Psoas muscle (tissue), 8 donors: Measurements from ENCODE around the gene CASTOR1. TPM values are rescaled to one million over a fixed set of nuclear protein-coding genes. Genes with fewer than 3 reads are reported as not detected.
A peak's percentile ranks its signal among the peaks of the same experiment; 100 is the strongest.

Experiments used
- ATAC-seq, 4 donors: fragments of 200-7000 bp; cut with Tn5 transposase; one replicate each; pipeline ENCODE4 v1.9.1; 2020; ENCODE audit warnings: moderate library complexity in 3 of 4, mild to moderate bottlenecking in 2 of 4
- DNase-seq, 2 donors: peaks; one replicate each; pipeline ENCODE4 v3.0.0-alpha.2; 2020
- H3K27ac ChIP-seq: fragments of 200-600 bp; one replicate; pipeline ENCODE4 v1.8.0; 2022
- H3K27me3 ChIP-seq, 3 donors: fragments of 200-600 bp in 1 of 3; one replicate each; pipeline versions ENCODE4 v1.6.1 to v1.8.0; 2013 to 2022; ENCODE audit warnings: low read length in 2 of 3, mild to moderate bottlenecking in 2 of 3, moderate library complexity in 1 of 3; ENCODE audit not compliant: insufficient read depth in 3 of 3
- H3K36me3 ChIP-seq, 2 donors: fragments of 200-600 bp in 1 of 2; one replicate each; pipeline versions ENCODE4 v1.6.1 to v1.8.0; 2013 to 2022; ENCODE audit warnings: low read depth in 1 of 2, mild to moderate bottlenecking in 1 of 2, moderate library complexity in 1 of 2; ENCODE audit not compliant: insufficient read depth in 1 of 2
- H3K4me1 ChIP-seq: fragments of 200-600 bp; one replicate; pipeline ENCODE4 v1.8.0; 2022
- H3K4me3 ChIP-seq: fragments of 200-600 bp; one replicate; pipeline ENCODE4 v1.8.0; 2022; ENCODE audit warnings: mild to moderate bottlenecking
- H3K9me3 ChIP-seq: fragments of 200-600 bp; one replicate; pipeline ENCODE4 v1.8.0; 2022
- WGBS, 3 donors: extraction: QIAGEN DNeasy Blood & Tissue Kit; methylation state at CpG; one replicate each; pipeline versions ENCODE4 v1.1.6 to v1.1.7; 2013; 5-methylcytosine and 5-hydroxymethylcytosine counted together
- intact Hi-C, 2 donors: fragments of 100-400 bp; cut with DNase I; formaldehyde crosslinking; loops; one replicate each; pipeline versions ENCODE4 v1.11.0 to v1.14.2; 2022
- polyA plus RNA-seq, 3 donors: library from polyadenylated mRNA; stranded (reverse); fragments of 200-250 nt; gene quantifications; one replicate each; pipeline ENCODE4 v1.2.3, GENCODE V29; 2013
- total RNA-seq, 4 donors: library from RNA; stranded (reverse); fragmentation: NEBNext Ultra II Directional in 2 of 4; extraction: Animal tissue kit (Norgen Biotek cat#: 25700) in 2 of 4; gene quantifications; one replicate each; pipeline versions ENCODE4 v1.2.1 to v1.2.4, GENCODE V29; 2021 to 2023
- TF ChIP-seq, protein P1 (sequence below): fragments of 200-600 bp; IDR thresholded peaks from one replicate; pipeline ENCODE4 v1.8.0; 2022; ENCODE audit warnings: antibody characterized with exemption
- donor health status: healthy with polysubstance abuse.
- donor health status: DM: no; HTN: no; CAD: no; lungs with moderate emphysema.
- donor health status: Bipolar disorder and iron deficiency.
- donor health status: healthy.
- donor health status: DM: yes; HTN: yes; CAD: no.
- donor health status: DM: no; HTN: no; CAD: no.
- donor health status: DM: no; HTN: no; CAD: no.
- donor health status: DM: yes; HTN: yes; CAD: no.

The CASTOR1 gene
- total and polyA plus RNA-seq, 7 donors = 0.44 to 5.1 (median 2.9) TPM

DNA sequence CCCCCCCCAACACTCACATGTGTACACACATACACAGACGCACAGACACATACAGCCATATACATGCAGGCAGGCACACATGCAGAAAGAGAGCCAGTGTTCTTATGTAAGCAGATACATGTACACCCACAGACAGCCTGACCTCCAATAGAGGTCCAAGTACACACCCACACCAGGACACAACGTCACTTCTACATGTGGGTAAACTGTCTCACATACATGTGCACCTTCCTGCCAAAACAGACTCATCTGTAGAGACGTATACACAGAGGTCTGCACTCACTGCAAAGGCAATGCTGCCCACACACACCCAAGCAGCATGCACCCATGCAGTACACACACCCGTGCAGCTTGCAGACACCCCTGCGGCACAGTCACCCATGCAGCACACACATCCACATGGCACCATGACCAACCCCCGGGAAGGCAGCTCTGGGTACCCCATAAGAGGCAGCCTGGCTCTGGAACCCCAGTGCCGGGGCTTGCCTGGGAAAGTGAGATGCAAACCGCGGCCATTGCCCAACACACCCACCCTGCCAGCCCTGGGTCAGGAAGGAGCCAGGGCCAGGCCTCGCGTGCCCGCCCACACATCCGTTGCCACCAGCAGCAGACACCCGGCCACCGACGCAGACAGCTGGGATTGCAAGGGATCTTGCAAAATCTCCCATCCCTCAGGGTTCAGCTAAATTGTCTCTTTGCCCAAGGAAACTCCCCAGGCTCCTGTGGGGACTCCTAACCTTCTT is 10.1 kb downstream of the CASTOR1 start:
- Histone ChIP-seq H3K27me3 (peaks cover 0 to 3% (median 2%) of the 10 kb centered on the region in 3 donors), H3K4me1 (peaks cover 3% of the 10 kb centered on the region), H3K4me3 (no peak overlapping the region), H3K9me3 (no peaks in the 10 kb centered on the region), H3K36me3 (no peaks in the 10 kb centered on the region), H3K27ac (no peak overlapping the region)
- WGBS, 3 donors = 29 to 46% (median 35%) methylated on average over 16 of the region's 16 CpGs
- ATAC-seq = peak; percentile 31 to 43 (median 37)
- TF ChIP-seq, protein P1, sequence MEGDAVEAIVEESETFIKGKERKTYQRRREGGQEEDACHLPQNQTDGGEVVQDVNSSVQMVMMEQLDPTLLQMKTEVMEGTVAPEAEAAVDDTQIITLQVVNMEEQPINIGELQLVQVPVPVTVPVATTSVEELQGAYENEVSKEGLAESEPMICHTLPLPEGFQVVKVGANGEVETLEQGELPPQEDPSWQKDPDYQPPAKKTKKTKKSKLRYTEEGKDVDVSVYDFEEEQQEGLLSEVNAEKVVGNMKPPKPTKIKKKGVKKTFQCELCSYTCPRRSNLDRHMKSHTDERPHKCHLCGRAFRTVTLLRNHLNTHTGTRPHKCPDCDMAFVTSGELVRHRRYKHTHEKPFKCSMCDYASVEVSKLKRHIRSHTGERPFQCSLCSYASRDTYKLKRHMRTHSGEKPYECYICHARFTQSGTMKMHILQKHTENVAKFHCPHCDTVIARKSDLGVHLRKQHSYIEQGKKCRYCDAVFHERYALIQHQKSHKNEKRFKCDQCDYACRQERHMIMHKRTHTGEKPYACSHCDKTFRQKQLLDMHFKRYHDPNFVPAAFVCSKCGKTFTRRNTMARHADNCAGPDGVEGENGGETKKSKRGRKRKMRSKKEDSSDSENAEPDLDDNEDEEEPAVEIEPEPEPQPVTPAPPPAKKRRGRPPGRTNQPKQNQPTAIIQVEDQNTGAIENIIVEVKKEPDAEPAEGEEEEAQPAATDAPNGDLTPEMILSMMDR = no peak
- intact Hi-C loops = no loop called here
- DNase-seq = peak; percentile 65 to 75

DNA sequence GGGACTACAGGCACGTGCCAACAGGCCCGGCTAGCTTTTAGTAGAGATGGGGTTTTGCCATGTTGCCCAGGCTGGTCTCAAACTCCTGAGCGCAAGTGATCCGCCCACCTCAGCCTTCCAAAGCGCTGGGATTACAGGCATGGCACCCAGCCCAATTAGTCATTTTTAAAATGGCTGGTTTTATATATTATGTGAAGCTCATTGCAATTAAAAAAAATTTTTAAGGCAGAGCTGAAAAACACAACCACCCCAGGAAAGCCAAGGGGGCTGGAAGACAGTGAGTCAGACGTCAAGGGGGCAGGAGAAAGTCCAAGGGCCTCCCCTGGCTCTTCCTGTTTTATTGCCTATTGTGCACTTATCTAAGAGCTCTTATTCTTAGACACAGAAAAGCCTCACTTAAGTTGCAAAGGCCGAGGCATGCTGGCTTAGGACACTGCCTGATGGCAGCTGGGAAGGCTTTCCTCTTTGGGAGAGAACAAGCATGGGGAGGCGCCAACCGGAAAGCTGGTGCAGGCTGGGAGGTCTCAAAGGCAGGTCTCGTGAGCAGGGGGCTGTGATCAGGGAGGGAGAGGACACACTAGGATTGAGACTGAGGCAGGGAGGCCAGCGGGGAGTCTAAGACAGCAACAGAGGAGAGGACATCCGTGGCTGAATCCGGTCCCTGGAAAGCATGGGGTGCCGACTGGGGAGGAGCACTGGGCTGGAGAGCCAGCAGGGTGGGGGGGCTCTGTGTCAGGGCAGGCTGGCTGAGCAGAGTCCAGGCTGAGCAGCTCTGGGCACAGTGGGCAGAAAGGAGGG is 11.6 kb downstream of the CASTOR1 start:
- no peak for ATAC-seq
- peaks cover 3% of the 10 kb centered on the region for H3K4me1 ChIP-seq

DNA sequence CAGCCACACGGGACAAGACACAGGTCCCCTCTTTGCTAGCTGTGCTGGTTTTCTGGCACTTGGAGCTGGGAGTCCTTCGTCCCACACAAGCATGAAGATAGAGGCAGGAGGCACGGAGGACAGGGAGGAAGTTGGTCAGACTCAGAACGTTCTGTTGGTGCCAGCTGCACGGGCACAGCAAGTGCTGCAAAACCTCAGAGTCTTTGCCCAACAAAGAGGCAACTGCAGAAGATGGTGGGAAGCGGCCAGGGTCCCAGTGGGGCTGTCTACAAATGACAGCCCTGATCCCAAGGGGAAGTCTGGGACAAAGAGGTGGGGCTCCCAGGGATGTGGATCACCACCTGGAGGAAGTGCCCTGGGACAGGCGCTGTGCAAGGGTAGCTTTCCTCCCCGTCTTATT is 13.3 kb downstream of the CASTOR1 start:
- Histone ChIP-seq H3K36me3 (no peaks in the 10 kb centered on the region), H3K9me3 (no peaks in the 10 kb centered on the region), H3K4me3 (no peak overlapping the region), H3K27ac (no peak overlapping the region), H3K4me1 (peaks cover 3% of the 10 kb centered on the region), H3K27me3 (peaks cover 0 to 3% (median 2%) of the 10 kb centered on the region in 3 donors)
- no peak for DNase-seq
- intact Hi-C loops = no loop called here
- TF ChIP-seq, protein P1 = no peak
- no peak for ATAC-seq
- whole genome bisulfite sequencing, 3 donors = 75 to 82% (median 77%) methylated on average over 8 of the region's 8 CpGs

More for the DNA sequence above, 11.6 kb downstream of the CASTOR1 start:
- TF ChIP-seq, protein P1 = no peak
- no peaks in the 10 kb centered on the region for H3K9me3 ChIP-seq
- DNase-seq = no peak
- intact Hi-C loops = no loop called here
- H3K27ac ChIP-seq = no peak overlapping the region
- H3K27me3 ChIP-seq = peaks cover 0 to 3% (median 2%) of the 10 kb centered on the region in 3 donors
- 26 to 47% (median 33%) methylated on average over 14 of the region's 14 CpGs for WGBS, 3 donors
- H3K36me3 ChIP-seq = no peaks in the 10 kb centered on the region
- no peak overlapping the region for H3K4me3 ChIP-seq

DNA sequence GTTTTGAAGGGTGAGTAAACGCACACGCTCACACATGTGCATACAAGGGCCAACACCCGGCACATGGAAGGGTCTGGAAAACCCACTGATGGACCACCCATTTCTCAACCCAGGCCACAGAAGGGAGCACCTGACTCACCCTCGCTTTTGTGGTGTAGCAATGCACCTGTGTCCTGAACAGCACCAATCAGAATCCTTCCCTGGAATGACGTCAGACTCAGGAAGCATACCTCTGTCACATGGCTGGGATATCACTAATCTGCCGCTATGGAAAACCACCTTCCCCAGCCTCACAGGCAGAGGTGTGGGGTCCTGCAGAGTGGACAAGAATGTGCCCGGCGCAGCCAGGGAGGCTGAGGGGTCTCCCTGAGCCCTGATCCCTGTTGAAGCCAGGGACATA is 13.7 kb downstream of the CASTOR1 start:
- Histone ChIP-seq H3K9me3 (no peaks in the 10 kb centered on the region), H3K4me1 (peaks cover 3% of the 10 kb centered on the region), H3K27me3 (peaks cover 0 to 3% (median 2%) of the 10 kb centered on the region in 3 donors), H3K36me3 (no peaks in the 10 kb centered on the region), H3K4me3 (no peak overlapping the region), H3K27ac (no peak overlapping the region)
- DNase-seq (no peak), ATAC-seq (no peak)
- TF ChIP-seq, protein P1 = no peak
- 73 to 78% (median 74%) methylated on average over 8 of the region's 8 CpGs for WGBS, 3 donors
- intact Hi-C loops = no loop called here
